BLaER1 treated with 17β-estradiol and CSF1 and Interleukin-3, amounts not matched to agents 10 nM and 100 nM (cell line): ENCODE data around the gene CFAP69.
"Not testable (repeated sequence)": the region's sequence is repeated elsewhere in the genome, so short reads cannot be mapped to it uniquely, and the experiment has no call there.

ENCODE experiments used
- H3K27ac ChIP-seq, 11 experiments: shearing (Covaris generic); formaldehyde crosslinking; 2 replicates each; pipeline ENCODE4 v1.8.1; 2022
- H3K27me3 ChIP-seq, 11 experiments: shearing (Covaris generic); formaldehyde crosslinking; 2 replicates each; pipeline ENCODE4 v1.8.1; 2022
- H3K36me3 ChIP-seq, 11 experiments: shearing (Covaris generic); formaldehyde crosslinking; 2 replicates each; pipeline ENCODE4 v1.8.1; 2022
- H3K4me1 ChIP-seq, 10 experiments: shearing (Covaris generic); formaldehyde crosslinking; 2 replicates each; pipeline ENCODE4 v1.8.1; 2022
- H3K4me2 ChIP-seq, 11 experiments: shearing (Covaris generic); formaldehyde crosslinking; 2 replicates each; pipeline ENCODE4 v1.8.1; 2022
- H3K4me3 ChIP-seq, 10 experiments: shearing (Covaris generic); formaldehyde crosslinking; 2 replicates each; pipeline ENCODE4 v1.8.1; 2022
- H3K9ac ChIP-seq, 11 experiments: shearing (Covaris generic); formaldehyde crosslinking; 2 replicates each; pipeline ENCODE4 v1.8.1; 2022
- H3K9me3 ChIP-seq, 11 experiments: shearing (Covaris generic); formaldehyde crosslinking; replicated peaks in 1 of 11; 2 replicates each; pipeline ENCODE4 v1.8.1; 2022
- H4K20me1 ChIP-seq, 11 experiments: shearing (Covaris generic); formaldehyde crosslinking; 2 replicates each; pipeline ENCODE4 v1.8.1; 2022
- Cebpa-rat ChIP-seq, 11 experiments: shearing (Covaris generic); IDR thresholded peaks; 2 replicates each; pipeline ENCODE4 v1.8.1; 2022

CFAP69 gene

DNA sequence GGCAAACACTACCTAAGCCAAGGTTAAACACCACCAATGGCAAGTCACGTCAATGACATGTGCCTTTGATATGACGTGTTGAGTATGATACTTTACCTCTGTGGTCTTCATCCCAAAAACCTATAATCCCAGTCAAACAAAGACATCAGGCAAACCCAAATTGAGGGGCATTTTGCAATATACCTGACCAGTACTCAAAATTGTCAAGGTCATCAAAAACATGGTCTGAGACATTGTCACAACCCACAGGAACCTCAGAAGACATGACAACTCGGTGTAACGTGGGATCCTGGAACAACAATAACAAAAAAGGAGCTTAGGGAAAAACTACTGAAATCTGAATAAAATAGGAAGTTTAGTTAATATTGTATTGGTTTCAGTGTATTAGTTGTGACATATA lies 68.9 kb downstream of the CFAP69 start:
- no peaks in the 10 kb centered on the region for H4K20me1 ChIP-seq
- no peaks in the 10 kb centered on the region for H3K9me3 ChIP-seq
- H3K4me2 ChIP-seq: no peak overlapping the region
- H3K4me1 ChIP-seq: no peaks in the 10 kb centered on the region
- H3K27me3 ChIP-seq: no peaks in the 10 kb centered on the region
- TF ChIP-seq Cebpa-rat (IDR thresholded peaks at IDR 0.05): no peak
- no peaks in the 10 kb centered on the region for H3K36me3 ChIP-seq
- H3K4me3 ChIP-seq: no peak overlapping the region
- no peak overlapping the region for H3K9ac ChIP-seq
- no peak overlapping the region for H3K27ac ChIP-seq

DNA sequence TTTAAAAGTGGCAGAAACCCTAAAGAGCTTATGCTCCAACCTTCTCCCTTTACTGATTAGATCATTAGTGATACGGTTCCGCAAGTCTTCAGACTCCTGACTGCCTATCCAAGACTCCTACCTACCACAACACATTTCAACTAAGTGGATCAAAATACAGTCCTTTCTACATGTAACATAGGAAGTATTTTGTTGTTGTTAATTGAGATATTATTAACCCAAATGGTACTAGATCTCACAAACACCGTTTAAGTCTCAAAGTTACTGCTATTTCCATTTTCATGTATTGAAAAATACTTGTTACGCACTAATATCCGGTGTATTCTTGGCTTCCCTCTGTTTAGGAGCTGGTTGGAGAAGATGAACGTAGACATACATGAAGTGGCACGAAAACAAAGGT lies 75.0 kb downstream of the CFAP69 start:
- H3K4me3 ChIP-seq: no peak overlapping the region

DNA sequence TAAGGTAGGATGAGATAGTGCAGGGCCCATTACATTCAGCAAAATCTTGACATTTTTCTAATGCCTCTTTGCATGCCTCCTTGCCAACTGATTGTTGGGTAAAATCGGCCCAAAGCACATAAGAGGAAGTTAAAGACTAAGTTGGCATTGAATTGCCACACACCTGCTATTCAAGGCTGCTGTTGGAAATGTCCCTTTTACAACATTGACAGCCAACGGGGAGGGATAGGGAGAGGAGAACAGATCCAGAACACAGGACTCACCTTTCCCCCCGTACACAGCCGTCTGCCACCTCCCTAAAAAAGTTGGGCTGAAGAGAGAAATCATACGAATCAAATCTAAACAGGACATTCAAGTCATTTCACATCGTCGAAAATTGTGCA lies 75.4 kb downstream of the CFAP69 start:
- Histone ChIP-seq H3K9ac (no peak overlapping the region), H3K27ac (no peak overlapping the region), H3K9me3 (peaks cover 13 to 21% (median 18%) of the 10 kb centered on the region in 11 experiments), H4K20me1 (no peaks in the 10 kb centered on the region), H3K36me3 (no peaks in the 10 kb centered on the region; a peak in 1 of 22 replicates), H3K4me3 (no peak overlapping the region), H3K27me3 (no peaks in the 10 kb centered on the region), H3K4me2 (no peak overlapping the region), H3K4me1 (no peaks in the 10 kb centered on the region)
- no peak for TF ChIP-seq Cebpa-rat (IDR thresholded peaks at IDR 0.05)

More for the DNA sequence above, 75.0 kb downstream of the CFAP69 start:
- Histone ChIP-seq H3K27ac (no peak overlapping the region), H3K27me3 (no peaks in the 10 kb centered on the region), H3K4me2 (no peak overlapping the region), H3K9ac (no peak overlapping the region), H3K36me3 (no peaks in the 10 kb centered on the region; a peak in 1 of 22 replicates), H3K4me1 (no peaks in the 10 kb centered on the region), H4K20me1 (no peaks in the 10 kb centered on the region), H3K9me3 (peaks cover 13 to 21% (median 18%) of the 10 kb centered on the region in 11 experiments)
- TF ChIP-seq Cebpa-rat (IDR thresholded peaks at IDR 0.05): no peak

DNA sequence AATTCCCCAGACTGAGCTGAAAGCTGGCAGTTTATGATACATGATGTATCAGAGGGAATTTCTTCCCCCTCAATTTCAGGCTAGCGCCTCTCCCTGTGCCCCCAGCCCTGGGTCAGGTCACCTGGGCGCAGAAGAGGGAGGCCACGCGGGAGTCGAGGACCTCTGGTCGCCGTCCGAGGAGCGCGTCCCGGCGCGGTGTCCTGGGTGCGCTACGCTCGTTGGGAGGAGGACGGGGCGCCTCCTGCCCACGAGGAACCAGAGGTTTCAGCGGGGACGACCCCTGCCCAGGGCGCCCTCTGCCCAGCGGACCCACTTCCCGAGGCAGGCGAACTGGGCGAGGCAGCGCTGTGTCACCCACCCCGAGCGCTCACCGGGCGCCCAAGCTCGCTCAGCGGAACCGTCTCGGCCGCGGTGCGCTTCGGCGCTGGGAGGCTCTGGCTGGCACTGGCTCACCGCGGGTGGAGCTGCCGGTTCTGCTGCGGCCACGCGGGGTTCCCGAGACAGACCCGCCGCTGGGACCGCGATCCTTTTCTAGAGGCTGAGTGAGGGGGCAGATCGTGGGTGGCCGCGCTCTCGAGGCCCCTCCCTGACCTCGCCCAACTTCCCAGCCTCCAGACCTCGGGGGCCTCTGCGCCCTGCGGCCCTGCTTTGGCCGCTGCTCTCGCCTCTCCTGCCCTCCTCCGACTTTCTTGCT lies 76.0 kb downstream of the CFAP69 start, which contains the start of gene FAM237B:
Gene FAM237B (minus strand): TSS at position 504 of the 694 bp plus-strand sequence. CDS start 1,556 bp downstream, outside the sequence.
- H3K9ac ChIP-seq: no peak within 1 kb of the TSS
- no peaks in the 10 kb centered on the region for H4K20me1 ChIP-seq
- H3K27me3 ChIP-seq: no peaks in the 10 kb centered on the region
- H3K4me1 ChIP-seq: no peaks in the 10 kb centered on the region
- no peak for TF ChIP-seq Cebpa-rat (IDR thresholded peaks at IDR 0.05)
- no peak within 1 kb of the TSS for H3K4me2 ChIP-seq
- peaks cover 13 to 21% (median 18%) of the 10 kb centered on the region in 11 experiments for H3K9me3 ChIP-seq
- H3K27ac ChIP-seq: no peak within 1 kb of the TSS
- H3K4me3 ChIP-seq: no peak within 1 kb of the TSS
- no peaks in the 10 kb centered on the region; a peak in 1 of 22 replicates for H3K36me3 ChIP-seq

DNA sequence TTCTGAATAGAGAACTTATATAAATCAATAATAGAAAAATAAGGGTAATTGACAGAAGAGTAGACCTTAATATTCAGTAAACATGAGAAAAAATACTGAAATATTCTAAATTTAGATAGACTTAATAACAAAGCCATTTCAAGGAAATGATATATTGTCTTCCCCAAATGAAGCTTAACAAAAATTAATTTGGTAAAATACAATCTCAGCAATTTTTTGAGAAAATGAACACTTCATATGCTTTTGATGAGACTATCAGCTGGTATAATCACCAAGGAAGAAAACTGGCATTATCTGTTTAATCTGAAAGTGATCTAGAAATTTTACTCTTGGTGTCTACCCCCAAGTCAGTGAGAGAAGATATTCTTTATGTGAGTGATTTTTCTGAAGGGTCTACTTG lies 77.9 kb downstream of the CFAP69 start:
- Histone ChIP-seq H3K9ac (no peak overlapping the region), H3K4me3 (no peak overlapping the region), H3K4me2 (no peak overlapping the region), H3K4me1 (no peaks in the 10 kb centered on the region), H3K27me3 (no peaks in the 10 kb centered on the region), H3K27ac (no peak overlapping the region), H3K9me3 (peaks cover 13 to 21% (median 18%) of the 10 kb centered on the region in 11 experiments), H4K20me1 (no peaks in the 10 kb centered on the region), H3K36me3 (no peaks in the 10 kb centered on the region; a peak in 1 of 22 replicates)
- TF ChIP-seq Cebpa-rat (IDR thresholded peaks at IDR 0.05): no peak

DNA sequence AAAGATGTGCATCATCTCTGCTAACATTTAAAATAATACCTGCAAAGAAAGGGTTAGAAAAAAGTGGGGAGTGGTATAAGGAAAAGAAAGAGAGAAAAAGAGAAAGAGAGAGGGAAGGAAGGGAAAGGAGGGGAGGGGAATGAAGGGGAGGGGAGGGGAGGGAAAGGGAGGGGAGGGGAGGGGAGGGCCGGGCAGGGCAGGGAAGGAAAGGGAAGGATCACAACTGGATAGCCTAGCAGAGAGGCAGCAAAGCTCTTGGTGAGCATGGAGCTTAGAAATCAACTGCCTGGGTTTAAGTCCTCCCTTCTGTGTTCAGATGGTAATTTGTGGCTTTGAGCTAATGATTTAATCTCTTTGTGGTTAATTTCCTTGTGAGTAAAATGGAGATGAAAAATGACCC lies 81.5 kb downstream of the CFAP69 start:
- no peak for TF ChIP-seq Cebpa-rat (IDR thresholded peaks at IDR 0.05)
- no peak overlapping the region for H3K4me3 ChIP-seq
- no peaks in the 10 kb centered on the region for H3K36me3 ChIP-seq
- H3K27ac ChIP-seq: no peak overlapping the region
- peaks cover 1 to 8% (median 5%) of the 10 kb centered on the region in 11 experiments; a peak in 16 of 22 replicates for H3K9me3 ChIP-seq
- H3K4me2 ChIP-seq: no peak overlapping the region
- H3K27me3 ChIP-seq: no peaks in the 10 kb centered on the region
- no peaks in the 10 kb centered on the region for H4K20me1 ChIP-seq
- no peaks in the 10 kb centered on the region for H3K4me1 ChIP-seq
- no peak overlapping the region for H3K9ac ChIP-seq

DNA sequence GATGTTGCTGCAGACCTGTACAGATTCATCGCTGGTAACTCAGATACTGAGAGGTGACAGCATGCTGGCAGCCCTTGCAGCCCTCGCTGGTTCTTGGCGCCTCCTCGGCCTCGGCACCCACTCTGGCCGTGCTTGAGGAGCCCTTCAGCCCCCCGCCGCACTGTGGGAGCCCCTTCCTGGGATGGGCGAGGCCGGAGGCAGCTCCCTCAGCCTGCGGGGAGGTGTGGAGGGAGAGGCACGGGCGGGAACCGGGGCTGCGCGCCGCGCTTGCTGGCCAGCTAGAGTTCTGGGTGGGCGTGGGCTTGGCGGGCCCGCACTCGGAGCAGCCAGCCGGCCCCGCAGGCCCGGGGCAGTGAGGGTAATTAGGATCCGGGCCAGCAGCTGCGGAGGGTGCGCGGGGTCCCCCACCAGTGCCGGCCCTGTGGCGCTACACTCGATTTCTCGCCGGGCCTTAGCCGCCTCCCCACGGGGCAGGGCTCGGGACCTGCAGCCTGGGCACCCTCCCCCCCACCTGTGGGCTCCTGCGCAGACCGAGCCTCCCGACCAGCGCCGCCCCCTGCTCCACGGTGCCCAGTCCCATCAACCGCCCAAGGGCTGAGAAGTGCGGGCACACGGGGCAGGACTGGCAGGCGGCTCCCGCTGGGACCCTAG lies 89.3 kb downstream of the CFAP69 start:
- no peak overlapping the region for H3K9ac ChIP-seq
- no peaks in the 10 kb centered on the region for H4K20me1 ChIP-seq
- H3K27me3 ChIP-seq: no peaks in the 10 kb centered on the region
- no peak overlapping the region for H3K4me3 ChIP-seq
- H3K4me2 ChIP-seq: no peak overlapping the region
- H3K4me1 ChIP-seq: no peaks in the 10 kb centered on the region
- H3K9me3 ChIP-seq: peaks cover 6 to 22% (median 14%) of the 10 kb centered on the region in 11 experiments; a peak in 19 of 22 replicates
- H3K27ac ChIP-seq: no peak overlapping the region
- H3K36me3 ChIP-seq: no peaks in the 10 kb centered on the region
- TF ChIP-seq Cebpa-rat (IDR thresholded peaks at IDR 0.05): no peak

DNA sequence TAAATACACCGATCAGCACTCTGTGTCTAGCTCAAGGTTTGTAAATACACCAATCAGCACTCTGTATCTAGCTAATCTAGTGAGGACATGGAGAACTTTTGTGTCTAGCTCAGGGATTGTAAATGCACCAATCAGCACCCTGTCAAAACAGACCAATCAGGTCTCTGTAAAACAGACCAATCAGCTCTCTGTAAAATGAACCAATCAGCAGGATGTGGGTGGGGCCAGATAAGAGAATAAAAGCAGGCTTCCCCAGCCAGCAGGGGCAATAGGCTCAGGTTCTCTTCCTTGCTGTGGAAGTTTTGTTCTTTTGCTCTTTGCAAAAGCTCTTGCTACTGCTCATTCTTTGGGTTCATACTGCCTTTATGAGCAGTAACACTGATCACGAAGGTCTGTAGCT lies 90.0 kb downstream of the CFAP69 start:
- H3K4me2 ChIP-seq, H4K20me1 ChIP-seq, H3K27me3 ChIP-seq, H3K9ac ChIP-seq, H3K27ac ChIP-seq, H3K4me1 ChIP-seq, H3K36me3 ChIP-seq, H3K4me3 ChIP-seq: not testable (repeated sequence)
- H3K9me3 ChIP-seq: peaks cover 6 to 22% (median 14%) of the 10 kb centered on the region in 11 experiments; a peak in 19 of 22 replicates

DNA sequence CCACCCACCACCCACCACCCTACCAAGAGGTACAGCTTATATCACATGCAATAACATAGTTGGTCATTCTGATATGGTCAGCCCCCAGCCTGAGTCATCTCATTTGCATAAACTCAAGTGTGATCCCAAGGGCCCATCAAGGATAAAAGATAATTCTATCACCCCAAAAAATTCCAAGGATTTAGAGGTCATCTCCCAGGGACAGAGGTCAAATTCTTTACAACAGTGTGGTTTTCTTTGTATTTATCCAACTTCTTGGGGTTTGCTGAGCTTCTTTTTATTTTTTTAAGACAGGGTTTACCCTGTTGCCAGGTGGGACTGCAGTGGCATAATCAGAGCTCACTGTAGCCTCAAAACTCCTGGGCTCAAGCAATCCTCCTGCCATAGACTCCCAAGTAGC lies 92.1 kb downstream of the CFAP69 start:
- no peak overlapping the region for H3K9ac ChIP-seq
- H3K27ac ChIP-seq: no peak overlapping the region
- H3K4me2 ChIP-seq: no peak overlapping the region
- no peaks in the 10 kb centered on the region for H3K36me3 ChIP-seq
- H3K4me3 ChIP-seq: no peak overlapping the region
- H4K20me1 ChIP-seq: no peaks in the 10 kb centered on the region
- H3K4me1 ChIP-seq: no peaks in the 10 kb centered on the region
- peaks cover 6 to 22% (median 14%) of the 10 kb centered on the region in 11 experiments; a peak in 19 of 22 replicates for H3K9me3 ChIP-seq
- no peak for TF ChIP-seq Cebpa-rat (IDR thresholded peaks at IDR 0.05)
- H3K27me3 ChIP-seq: no peaks in the 10 kb centered on the region
